SK-MEL-5 (cell line): ENCODE results near the gene ELP1. TPM values are rescaled to one million over a fixed set of nuclear protein-coding genes. Genes with fewer than 3 reads are reported as not detected.
"Not testable (repeated sequence)": the region's sequence is repeated elsewhere in the genome, so short reads cannot be mapped to it uniquely, and the experiment has no call there.

Experiments used
- DNase-seq: peaks from one replicate; pipeline ENCODE4 v3.0.0-alpha.2; 2016; ENCODE audit warnings: low read depth, low spot score
- in situ Hi-C: cut with HindIII; loops from 2 replicates; pipeline ENCODE4 v1.10.0; 2016; ENCODE audit warnings: low sequenced_read_pairs, high pct_unique_total_duplicates, low pct_unique_long_range_greater_than_20kb
- total RNA-seq: library from RNA; depleted of rRNA; stranded (reverse); fragments of >200 nt; shearing (Covaris generic); gene quantifications from 2 replicates; pipeline ENCODE4 v1.2.3, GENCODE V29; 2014

Gene ELP1
- total RNA-seq, 1 experiment from 2014 or later = 38.7 TPM

DNA sequence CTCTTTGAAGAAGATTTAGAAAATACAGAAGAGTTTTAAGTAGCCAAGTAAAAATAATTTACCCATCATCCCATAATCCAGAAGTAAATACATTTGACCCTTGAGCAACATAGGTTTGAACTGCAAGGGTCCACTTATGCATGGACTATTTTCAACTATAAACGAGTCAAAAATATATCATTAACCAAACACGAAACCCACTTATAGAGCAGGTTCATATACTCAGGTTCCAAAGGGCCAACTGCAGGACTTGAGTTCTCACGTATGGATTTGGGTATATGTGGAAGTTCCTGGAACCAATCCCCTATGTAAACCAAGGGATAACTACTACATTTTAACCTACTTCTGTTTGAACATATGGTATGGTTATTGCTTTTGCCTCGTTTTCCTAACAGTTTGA is 6.1 kb upstream of the ELP1 start:
- DNase-seq = no peak
- in situ Hi-C loops = no loop called here

DNA sequence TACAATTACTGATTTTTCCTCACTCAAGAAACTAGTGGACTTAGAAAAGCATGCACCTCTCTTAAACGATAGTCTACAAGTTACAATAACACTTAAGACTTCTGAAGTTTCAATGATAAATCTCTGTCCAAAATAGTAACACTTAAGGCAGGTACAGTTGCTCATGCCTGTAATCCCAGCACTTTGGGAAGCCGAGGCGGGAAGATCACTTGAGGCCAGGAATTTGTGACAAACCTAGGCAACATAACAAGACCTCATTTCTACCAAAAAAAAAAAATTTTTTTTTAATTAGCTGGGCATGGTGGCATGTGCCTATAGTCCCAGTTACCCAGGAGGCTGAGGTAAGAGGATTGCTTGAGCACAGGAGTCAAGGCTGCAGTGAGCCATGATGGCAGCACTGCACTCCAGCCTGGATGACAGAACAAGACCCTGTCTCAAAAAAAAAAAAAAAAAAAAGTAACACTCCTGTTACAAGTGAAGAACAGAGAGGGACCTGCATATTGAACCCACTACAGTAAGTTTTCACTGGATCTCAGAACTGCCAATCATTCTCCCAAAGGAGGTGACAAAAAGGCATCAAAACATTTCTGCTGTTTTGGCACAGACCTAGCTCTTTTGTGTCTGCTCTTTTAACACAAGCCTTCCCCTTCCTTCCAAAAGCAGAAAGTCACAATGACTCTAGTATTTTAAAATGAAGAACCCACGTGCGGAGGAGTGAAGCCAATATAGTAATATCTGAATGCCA is 3.8 kb upstream of the ELP1 start:
- no peak for DNase-seq
- in situ Hi-C loops = no loop called here

DNA sequence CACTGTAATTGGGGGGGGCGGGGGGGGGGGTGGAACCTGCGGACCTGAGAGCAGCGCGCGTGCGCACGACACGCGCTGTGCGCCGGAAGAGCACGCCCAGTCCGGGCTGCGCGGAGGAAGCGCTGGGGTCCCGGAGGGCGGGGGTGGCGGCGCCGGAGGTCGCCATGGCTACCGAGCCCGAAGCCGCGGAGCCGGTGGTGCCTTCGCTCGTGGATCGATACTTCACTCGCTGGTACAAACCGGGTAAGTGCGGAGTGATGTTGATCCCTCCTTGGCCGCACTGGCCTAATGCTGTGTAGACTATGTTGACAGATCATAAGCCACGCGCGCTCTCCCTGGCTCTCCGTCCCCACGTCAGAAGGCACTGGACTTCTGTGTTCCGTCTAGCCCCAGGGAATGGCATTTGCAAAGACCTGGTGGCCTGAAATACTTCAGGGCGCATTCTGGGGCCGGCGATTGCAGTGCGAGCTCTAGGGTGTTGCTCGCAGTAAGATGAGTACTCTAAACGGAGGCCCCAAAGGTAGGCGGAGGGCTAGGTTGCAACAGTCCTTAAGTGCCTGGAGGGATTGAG is 484 bp upstream of the ELP1 start, which contains the start of gene ABITRAM:
Gene ABITRAM, plus strand, starts transcription at position 78 of the 571 bp plus-strand sequence. Its CDS starts 87 bp downstream, at position 165.
- in situ Hi-C loops = no loop called here

DNA sequence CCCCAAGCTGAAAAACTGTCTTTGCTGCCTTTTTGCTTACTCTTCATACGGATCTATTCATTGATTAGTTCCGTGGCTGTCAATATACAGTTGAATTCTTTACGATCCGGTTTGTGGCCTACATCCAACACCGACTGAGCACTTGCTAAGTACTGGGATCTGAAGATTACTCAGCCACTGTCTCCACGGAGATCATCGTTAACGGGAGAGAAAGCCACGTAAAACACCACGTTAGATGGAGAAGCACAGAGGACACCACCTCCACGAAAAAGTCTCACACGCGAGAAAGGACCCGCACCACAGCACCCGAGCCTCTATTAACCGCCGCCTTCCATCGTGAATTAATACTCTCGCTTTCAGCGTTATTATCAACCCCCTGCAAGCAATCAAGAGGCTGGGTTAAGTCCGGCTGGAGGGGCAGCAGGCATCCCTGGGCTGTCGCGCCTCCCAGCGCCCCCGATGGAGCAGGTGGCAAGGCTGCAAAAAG is 650 bp downstream of the ELP1 start:
- in situ Hi-C loops = no loop called here
- no peak for DNase-seq

More for the DNA sequence above, 484 bp upstream of the ELP1 start, which contains the start of gene ABITRAM:
- peak; percentile 81 for DNase-seq

DNA sequence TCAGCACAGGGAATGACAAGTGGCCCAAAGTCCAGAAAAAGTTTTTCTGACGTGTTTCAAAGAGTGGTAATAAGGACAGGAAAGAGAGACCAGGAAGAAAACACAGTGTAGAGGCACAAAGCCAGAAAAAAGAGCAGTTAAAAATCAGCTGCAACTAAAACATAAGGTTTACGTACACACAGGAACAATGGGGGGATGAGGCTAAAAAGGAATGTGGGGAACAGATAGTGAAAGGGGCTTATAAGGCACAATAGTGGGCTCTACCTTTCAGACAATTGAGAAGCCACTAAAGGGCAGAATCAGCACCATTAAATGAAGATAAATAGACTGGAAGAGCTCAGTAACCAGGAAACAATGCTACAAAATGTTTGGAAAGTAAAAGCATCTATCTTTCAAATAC is 5.5 kb downstream of the ELP1 start:
- in situ Hi-C loops = no loop called here
- DNase-seq = no peak

DNA sequence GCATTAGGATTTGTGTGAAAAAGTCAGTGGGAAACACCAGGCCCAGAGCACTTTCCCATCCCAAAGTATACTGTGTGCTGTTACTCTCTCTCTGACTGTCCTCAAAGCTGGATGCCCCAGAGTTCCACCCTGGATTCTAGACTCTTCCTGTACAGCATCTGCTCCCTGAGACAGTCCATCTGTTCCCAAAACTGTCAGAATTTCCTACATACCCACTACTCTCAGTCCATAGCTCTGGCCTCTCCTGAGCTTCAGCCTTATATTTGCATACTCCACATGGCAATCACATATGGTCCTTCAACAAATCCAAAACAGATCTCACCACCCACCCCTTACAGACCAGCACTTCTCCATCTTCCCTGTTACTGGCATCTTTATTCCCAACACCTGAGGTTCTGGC is 9.5 kb downstream of the ELP1 start:
- no peak for DNase-seq
- in situ Hi-C loops = no loop called here

DNA sequence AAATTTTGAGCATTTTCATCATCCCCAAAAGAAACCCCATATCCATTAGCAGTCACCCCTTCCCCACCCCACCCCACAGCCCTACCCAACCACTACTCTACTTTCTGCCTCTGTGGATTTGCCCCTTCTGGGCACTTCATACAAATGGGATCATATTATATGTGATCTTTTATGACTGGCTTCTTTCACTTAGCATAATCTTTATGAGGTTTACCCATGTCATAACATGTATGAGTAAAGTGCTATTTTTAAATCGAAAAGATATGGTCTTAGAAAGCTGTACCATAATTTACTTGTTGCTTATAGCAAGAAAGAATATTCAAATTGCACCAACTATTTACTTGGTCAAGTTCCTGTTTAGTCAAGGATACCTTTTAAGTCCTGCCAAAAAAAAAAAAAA is 12.7 kb downstream of the ELP1 start:
- DNase-seq = no peak
- in situ Hi-C loops = no loop called here

DNA sequence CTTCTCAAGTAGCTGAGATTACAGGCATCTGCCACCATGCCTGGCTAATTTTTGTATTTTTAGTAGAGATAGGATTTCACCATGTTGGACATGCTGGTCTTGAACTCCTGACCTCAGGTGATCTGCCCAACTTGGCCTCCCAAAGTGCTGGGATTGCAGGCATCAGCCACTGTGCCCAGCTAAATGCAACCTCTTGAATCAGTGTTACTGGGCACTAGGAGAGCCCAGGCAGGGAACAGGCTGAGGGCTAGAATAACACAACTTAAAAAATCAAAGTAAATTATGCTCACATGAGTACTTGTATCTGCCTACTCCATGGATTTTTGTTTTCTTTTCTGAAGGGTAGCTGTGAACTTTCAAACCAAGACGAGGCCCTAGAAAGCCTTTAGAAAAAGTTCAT is 13.5 kb downstream of the ELP1 start:
- in situ Hi-C loops, DNase-seq: not testable (repeated sequence)

DNA sequence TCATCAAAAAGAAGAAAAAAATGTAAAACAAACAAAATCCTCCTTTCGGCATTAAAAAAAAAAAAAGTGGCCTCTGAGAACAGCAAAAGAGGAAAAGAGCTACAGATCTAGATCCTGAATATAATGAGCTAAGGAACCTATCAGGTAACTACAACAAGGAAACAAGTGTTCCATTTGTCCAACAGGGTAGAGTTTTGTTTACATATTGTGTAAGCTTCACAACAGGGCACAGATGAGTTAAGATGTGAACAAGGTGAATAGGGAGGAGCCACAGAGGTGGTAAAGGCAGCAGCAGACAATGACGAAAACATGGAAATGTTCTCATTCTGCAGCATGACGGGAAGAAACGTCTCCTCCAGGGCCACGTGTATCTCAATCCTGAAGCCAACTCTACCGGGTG is 14.4 kb downstream of the ELP1 start:
- no peak for DNase-seq
- in situ Hi-C loops = no loop called here

DNA sequence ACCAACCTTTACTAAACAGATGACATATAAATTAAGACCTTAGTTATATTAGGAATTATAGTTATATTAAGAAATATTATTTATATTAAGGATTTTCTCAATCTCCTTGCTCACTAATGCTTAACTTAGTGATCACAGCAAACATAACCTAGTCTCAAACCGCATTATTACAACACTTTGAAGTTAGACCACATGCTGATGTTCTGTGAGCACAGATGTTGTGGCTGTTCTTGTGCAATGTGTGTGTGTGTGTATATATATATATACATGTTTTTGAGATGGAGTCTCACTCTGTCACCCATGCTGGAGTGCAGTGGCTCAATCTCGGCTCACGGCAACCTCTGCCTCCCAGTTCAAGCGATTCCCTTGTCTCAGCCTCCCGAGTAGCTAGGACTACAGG is 20.5 kb downstream of the ELP1 start:
- DNase-seq = no peak
- in situ Hi-C loops = no loop called here

DNA sequence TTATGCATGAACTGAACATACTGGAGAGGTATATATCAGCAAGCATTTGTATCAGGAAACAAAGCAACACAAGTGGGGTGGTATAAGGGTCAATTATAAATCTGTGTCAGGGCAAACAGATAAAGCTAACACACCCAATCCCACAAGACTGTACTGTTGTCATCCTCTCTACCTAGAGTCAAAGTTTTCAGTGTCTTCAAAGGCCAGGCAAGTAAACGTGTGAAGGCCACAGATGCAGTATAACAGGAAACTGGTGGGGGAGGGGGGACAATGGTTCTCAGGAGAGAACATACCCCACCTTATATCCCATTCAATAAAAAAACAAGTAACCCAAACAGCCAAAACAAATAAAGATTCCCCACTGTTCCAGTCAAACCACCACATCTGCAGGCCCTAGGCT is 22.1 kb downstream of the ELP1 start:
- in situ Hi-C loops = no loop called here
- no peak for DNase-seq

DNA sequence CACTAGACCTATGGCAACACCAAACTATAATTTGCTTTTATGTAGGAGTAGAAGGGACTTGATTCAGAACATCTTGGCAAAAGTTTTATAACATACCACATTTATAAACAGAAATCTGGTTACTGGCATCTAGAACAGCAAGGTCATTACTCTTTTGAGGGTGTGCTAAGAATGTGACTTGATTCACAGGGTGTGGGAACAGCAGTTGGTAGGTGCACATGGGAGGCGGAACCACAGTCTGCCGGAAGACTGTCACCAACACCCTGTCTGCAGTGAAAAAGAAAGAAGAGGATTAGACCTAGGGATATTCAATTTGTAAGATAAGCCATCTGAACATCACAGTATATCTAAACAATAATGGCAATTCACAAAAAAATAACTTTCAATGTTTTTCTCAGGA is 23.0 kb downstream of the ELP1 start:
- in situ Hi-C loops = no loop called here

DNA sequence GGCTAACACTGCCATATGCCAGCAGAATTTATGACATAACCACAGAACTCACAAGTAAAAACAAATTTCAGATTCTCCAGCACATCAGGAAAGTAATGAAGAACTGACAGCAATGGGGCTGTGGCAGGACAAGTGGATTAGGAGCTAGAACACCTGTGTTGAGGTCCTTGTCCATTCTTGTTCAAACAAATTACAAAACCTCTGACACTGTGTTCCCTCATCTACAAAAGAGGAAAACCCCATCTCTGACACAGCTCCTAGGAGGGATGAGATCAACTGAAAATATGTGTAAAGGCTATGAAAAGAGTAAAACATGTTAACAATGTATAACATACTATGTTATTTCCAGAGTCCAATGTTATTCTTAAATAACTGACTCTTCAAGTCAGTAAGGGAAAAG is 23.5 kb downstream of the ELP1 start:
- DNase-seq = no peak
- in situ Hi-C loops = no loop called here

More for the DNA sequence above, 23.0 kb downstream of the ELP1 start:
- DNase-seq = no peak

DNA sequence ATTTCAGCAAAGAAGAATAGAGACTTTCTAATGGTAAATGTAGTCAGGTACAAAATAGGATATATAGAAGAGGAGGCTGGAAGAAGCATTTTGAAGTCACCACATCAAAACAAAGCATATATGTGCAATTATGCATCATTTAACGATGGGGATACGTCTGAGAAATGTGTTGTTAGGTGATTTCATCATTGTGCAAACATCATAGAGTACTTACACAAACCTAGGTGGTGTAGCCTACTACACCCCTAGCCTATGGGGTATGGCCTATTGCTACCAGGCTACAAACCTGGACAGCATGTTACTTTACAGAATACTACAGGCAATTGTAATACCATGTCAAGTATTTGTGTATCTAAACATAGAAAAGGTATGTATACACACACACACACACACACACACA is 28.4 kb downstream of the ELP1 start:
- no peak for DNase-seq
- in situ Hi-C loops = no loop called here

DNA sequence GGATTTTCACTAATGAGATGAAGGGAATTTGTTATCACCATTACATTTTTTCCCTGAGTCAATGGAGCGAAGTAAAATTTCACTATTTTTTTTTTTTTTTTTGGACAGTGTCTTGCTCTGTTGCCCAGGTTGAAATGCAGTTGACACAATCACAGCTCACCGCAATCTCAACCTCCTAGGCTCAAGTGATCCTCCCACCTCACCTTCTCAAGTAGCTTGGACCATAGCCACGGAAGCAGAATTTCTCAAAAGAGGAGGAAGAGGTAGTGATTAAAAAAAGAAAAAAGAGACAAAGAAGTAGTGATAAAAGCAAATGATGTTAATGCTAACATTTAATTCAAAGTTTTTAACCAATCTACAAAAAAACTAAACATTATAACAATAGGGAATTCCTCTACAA is 29.8 kb downstream of the ELP1 start:
- no peak for DNase-seq
- in situ Hi-C loops = no loop called here

DNA sequence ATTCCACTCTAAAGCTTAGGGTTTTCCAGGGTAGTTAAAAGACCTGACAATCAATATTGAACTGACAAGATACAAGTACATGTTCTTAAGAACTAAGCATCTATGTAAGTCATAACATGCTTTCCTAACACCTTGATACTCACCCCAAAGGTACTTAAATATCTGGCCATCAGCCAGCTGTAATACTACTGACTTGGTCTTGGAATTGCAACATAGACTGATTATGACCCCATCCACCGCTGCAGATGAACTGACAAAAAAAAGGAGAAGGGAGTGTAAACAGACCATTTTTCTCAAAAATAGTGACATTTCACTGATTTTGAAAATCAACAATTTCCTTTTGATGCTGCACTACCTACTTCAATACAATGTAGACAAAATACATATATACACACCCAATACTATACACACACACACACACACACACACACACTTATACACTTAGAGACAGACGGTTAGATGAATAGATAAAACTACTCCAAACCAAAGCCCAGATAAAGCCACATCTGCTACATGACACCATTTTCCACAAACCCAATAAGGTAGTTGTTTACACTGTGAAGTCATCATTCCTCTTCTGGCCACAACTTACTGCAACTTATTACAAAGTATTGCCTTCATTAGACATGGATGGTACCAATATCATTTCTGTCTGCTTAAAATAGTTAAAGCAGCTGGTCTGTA is 30.4 kb downstream of the ELP1 start:
- DNase-seq = no peak
- in situ Hi-C loops = no loop called here

DNA sequence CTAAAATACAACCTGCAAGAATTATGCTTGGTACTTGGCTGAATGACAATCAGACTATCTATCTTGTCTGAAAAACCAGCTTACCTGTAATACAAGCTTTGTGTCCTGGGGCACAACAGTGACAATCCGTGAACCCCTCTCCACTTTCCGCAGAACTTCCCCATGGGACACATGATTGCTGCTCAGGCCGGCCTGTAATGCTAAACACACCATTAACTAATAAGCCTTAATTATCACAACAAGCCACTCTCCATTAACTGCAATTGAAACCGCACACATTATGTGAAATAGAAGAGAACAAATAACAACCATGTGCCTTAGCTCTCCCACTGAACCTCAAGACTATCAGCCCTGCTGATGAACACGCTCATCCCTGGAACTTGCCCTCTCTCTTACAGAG is 33.7 kb downstream of the ELP1 start:
- in situ Hi-C loops = no loop called here
- no peak for DNase-seq

DNA sequence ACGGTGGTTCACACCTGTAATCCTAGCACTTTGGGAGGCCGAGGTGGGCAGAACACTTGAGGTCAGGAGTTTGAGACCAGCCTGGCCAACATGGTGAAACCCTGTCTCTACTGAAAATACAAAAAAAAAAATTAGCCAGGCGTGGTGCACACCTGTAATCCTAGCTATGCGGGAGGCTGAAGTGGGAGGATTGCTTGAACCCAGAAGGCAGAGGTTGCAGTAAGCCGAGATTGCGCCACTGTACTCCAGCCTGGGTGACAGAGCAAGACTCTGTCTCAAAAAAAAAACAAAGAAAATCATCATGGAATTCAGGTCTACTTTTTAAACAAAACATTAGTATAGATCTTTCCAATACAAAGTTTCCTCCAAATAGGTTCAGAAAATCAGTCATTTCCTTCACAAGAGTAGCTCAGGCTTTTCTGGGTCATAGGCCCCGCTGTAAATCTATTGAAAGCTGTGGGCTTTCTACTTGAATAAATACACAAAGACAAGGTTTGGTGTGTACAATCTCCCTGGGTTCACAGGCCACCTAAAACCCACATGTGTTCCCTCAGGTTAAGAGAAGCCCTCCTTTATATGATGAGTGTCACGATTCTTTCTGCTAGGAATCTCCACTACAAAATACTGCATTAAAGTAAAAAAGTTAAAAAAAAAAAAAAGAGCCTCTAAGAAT is 34.8 kb downstream of the ELP1 start:
- DNase-seq, in situ Hi-C loops: not testable (repeated sequence)
